Panc1 (cell line): ENCODE results near the gene TGM3. TPM values are rescaled to one million over a fixed set of nuclear protein-coding genes. Genes with fewer than 3 reads are reported as not detected.

Experiments used
- ATAC-seq: fragments of 200-7000 bp; cut with Tn5 transposase; 2 replicates; pipeline ENCODE4 v1.9.1; 2020; ENCODE audit warnings: mild to moderate bottlenecking, moderate library complexity
- BruUV-seq: library from RNA; stranded (reverse); fragments of 400-500 nt; replicated peaks from 2 replicates; lab custom pipeline; 2021; lab: Mats Ljungman, UMichigan
- CTCF ChIA-PET: fragments of 300-600 bp; sonication (Branson Sonifier 250); formaldehyde crosslinking; loops from one replicate; lab custom pipeline; 2022; ENCODE audit warnings: antibody characterized with exemption; lab: Charles Lee
- POLR2A ChIA-PET: fragments of 300-600 bp; sonication (Branson Sonifier 250); formaldehyde crosslinking; loops from one replicate; lab custom pipeline; 2022; ENCODE audit warnings: antibody characterized with exemption; lab: Charles Lee
- DNase-seq: peaks from one replicate; pipeline ENCODE4 v3.0.0-alpha.2; 2010; ENCODE audit warnings: low read depth, low spot score
- H3K27ac ChIP-seq: 2 replicates; pipeline ENCODE4 v1.5.1; 2011; ENCODE audit warnings: mild to moderate bottlenecking, low read length, inconsistent platforms
- H3K27me3 ChIP-seq: fragments of 200-500 bp; sonication (Bioruptor generic); 2 replicates; pipeline ENCODE4 v1.6.0; 2014; ENCODE audit warnings: low read length, inconsistent platforms; ENCODE audit not compliant: control insufficient read depth, insufficient read depth
- H3K36me3 ChIP-seq: fragments of 200-500 bp; sonication (Bioruptor generic); 2 replicates; pipeline ENCODE4 v1.5.1; 2014; ENCODE audit warnings: inconsistent platforms, mild to moderate bottlenecking, low read length, moderate library complexity; ENCODE audit not compliant: control insufficient read depth, insufficient read depth
- H3K4me1 ChIP-seq: 2 replicates; pipeline ENCODE4 v1.5.1; 2011; ENCODE audit warnings: inconsistent platforms, mild to moderate bottlenecking, low read length, moderate library complexity; ENCODE audit not compliant: control insufficient read depth, insufficient read depth
- H3K4me3 ChIP-seq, 2 experiments: 2 replicates each; pipeline ENCODE4 v1.5.1; 2011 to 2012; ENCODE audit warnings: low read depth in 2 of 2, low read length in 2 of 2, mild to moderate bottlenecking in 2 of 2, inconsistent platforms in 1 of 2, moderate library complexity in 1 of 2
- H3K9me3 ChIP-seq: fragments of 200-500 bp; sonication (Bioruptor generic); 2 replicates; pipeline ENCODE4 v1.5.1; 2014; ENCODE audit warnings: low read depth, mild to moderate bottlenecking, inconsistent platforms, low read length, moderate library complexity; ENCODE audit not compliant: control insufficient read depth, insufficient read depth
- CTCF ChIP-seq: fragments of 450-650 bp; IDR thresholded peaks from 2 replicates; pipeline ENCODE4 v1.5.1; 2017; ENCODE audit warnings: mild to moderate bottlenecking
- POLR2AphosphoS5 ChIP-seq: IDR thresholded peaks from 2 replicates; pipeline ENCODE4 v1.6.1; 2012; ENCODE audit warnings: mild to moderate bottlenecking, low read depth, low read length, moderate library complexity
- REST ChIP-seq, 2 experiments: IDR thresholded peaks; 2 replicates each; pipeline ENCODE4 v1.6.1; 2011 to 2012; ENCODE audit warnings: low read depth in 2 of 2, control low read depth in 1 of 2, low read length in 1 of 2, mild to moderate bottlenecking in 1 of 2, moderate library complexity in 1 of 2; ENCODE audit not compliant: insufficient read depth in 1 of 2
- SIN3A ChIP-seq: IDR thresholded peaks from 2 replicates; pipeline ENCODE4 v1.6.1; 2012; ENCODE audit warnings: low read depth, mild to moderate bottlenecking, low read length, moderate library complexity, borderline replicate concordance; ENCODE audit not compliant: insufficient read depth
- TCF7L2 ChIP-seq: IDR thresholded peaks from 2 replicates; pipeline ENCODE4 v1.6.1; 2011; ENCODE audit warnings: mild to moderate bottlenecking, low read depth, low read length, inconsistent platforms
- in situ Hi-C: cut with HindIII; loops from 2 replicates; pipeline ENCODE4 v1.10.0; 2016; ENCODE audit warnings: low sequenced_read_pairs, low pct_unique_long_range_greater_than_20kb
- intact Hi-C: fragments of 100-400 bp; cut with micrococcal nuclease; formaldehyde crosslinking; loops from one replicate; pipeline ENCODE4 v1.10.0; 2022; ENCODE audit not compliant: unreplicated experiment
- total RNA-seq: library from RNA; stranded (reverse); gene quantifications from one replicate; pipeline ENCODE4 v1.2.1, GENCODE V29; 2021; ENCODE audit not compliant: unreplicated experiment

TGM3 gene
- total RNA-seq, 1 experiment from 2014 or later, result not detected

GRCh38 chr20:2315440-2315778 lies 19.6 kb downstream of the TGM3 start:
- Histone ChIP-seq H3K4me1 (no peaks in the 10 kb centered on the region), H3K36me3 (no peaks in the 10 kb centered on the region), H3K27ac (no peak overlapping the region), H3K9me3 (no peaks in the 10 kb centered on the region), H3K27me3 (peaks cover 12% of the 10 kb centered on the region), H3K4me3 (no peak overlapping the region)
- intact Hi-C loops, result no loop called here
- no peak for ATAC-seq
- ChIA-PET POLR2A (no interaction called here), CTCF (no interaction called here)
- BruUV-seq, result no TSS peak
- TF ChIP-seq SIN3A, result no peak
- TF ChIP-seq TCF7L2, result no peak
- TF ChIP-seq REST (IDR thresholded peaks at IDR 0.05; ENCODE audit: insufficient read depth in 1 of 2, low read depth in 2 of 2, low read length in 1 of 2), result no peak
- no peak for TF ChIP-seq POLR2AphosphoS5
- no peak for TF ChIP-seq CTCF
- DNase-seq, result no peak
- in situ Hi-C loops, result no loop called here

- no peak overlapping the region for H3K27ac ChIP-seq
- CTCF ChIA-PET, result interaction anchor here (0.7 kb wide), 1 partner anchor 46 kb away, joined by 4 read pairs; no protein-coding TSS in a partner anchor
- in situ Hi-C loops, result no loop called here
- no peak overlapping the region for H3K4me3 ChIP-seq
- intact Hi-C loops, result no loop called here
- no peaks in the 10 kb centered on the region for H3K36me3 ChIP-seq
- no peak for TF ChIP-seq REST (IDR thresholded peaks at IDR 0.05; ENCODE audit: insufficient read depth in 1 of 2, low read depth in 2 of 2, low read length in 1 of 2)
- no peak for TF ChIP-seq TCF7L2
- TF ChIP-seq CTCF, result no peak
- TF ChIP-seq POLR2AphosphoS5, result no peak
- TF ChIP-seq SIN3A, result no peak
- POLR2A ChIA-PET, result no interaction called here
- DNase-seq (no peak), ATAC-seq (no peak)
- peaks cover 10% of the 10 kb centered on the region for H3K27me3 ChIP-seq
- BruUV-seq, result no TSS peak
- H3K4me1 ChIP-seq, result no peaks in the 10 kb centered on the region; the same call in 1 of the 2 replicates
- H3K9me3 ChIP-seq, result no peaks in the 10 kb centered on the region
These were observed 21.2 kb downstream of the TGM3 start for GRCh38 chr20:2316847-2317495.
